Large intestine (tissue), 3 donors: Measurements from ENCODE around the gene MAPKAPK5. TPM values are rescaled to one million over a fixed set of nuclear protein-coding genes. Genes with fewer than 3 reads are reported as not detected.

Source experiments
- DNase-seq, 2 donors: peaks; one replicate each; pipeline versions ENCODE4 v3.0.0 to v3.0.0-alpha.2; 2013
- H3K27ac ChIP-seq: one replicate; pipeline ENCODE4 v1.5.1; 2013; ENCODE audit warnings: low read length
- H3K27me3 ChIP-seq: 2 replicates; pipeline ENCODE4 v1.6.1; 2013; ENCODE audit warnings: low read length; ENCODE audit not compliant: control insufficient read depth, insufficient read depth
- H3K36me3 ChIP-seq: 2 replicates; pipeline ENCODE4 v1.6.1; 2013; ENCODE audit warnings: low read length; ENCODE audit not compliant: control insufficient read depth, insufficient read depth
- H3K4me1 ChIP-seq: one replicate; pipeline ENCODE4 v1.6.1; 2013; ENCODE audit warnings: low read length; ENCODE audit not compliant: control insufficient read depth, insufficient read depth
- H3K4me3 ChIP-seq: one replicate; pipeline ENCODE4 v1.5.1; 2013; ENCODE audit warnings: low read length
- H3K9me3 ChIP-seq: one replicate; pipeline ENCODE4 v1.6.1; 2013; ENCODE audit warnings: mild to moderate bottlenecking, low read depth, low read length, moderate library complexity; ENCODE audit not compliant: control insufficient read depth
- WGBS: methylation state at CpG from one replicate; pipeline ENCODE4 v1.1.5; 2013; ENCODE audit warnings: low lambda C conversion rate; ENCODE audit not compliant: insufficient coverage; 5-methylcytosine and 5-hydroxymethylcytosine counted together
- polyA plus RNA-seq: library from polyadenylated mRNA; unstranded; fragments of 120-200 nt; gene quantifications from one replicate; pipeline ENCODE4 v1.2.1, GENCODE V29; 2013

The MAPKAPK5 gene
- polyA plus RNA-seq, 1 donor: 56.7 TPM

DNA sequence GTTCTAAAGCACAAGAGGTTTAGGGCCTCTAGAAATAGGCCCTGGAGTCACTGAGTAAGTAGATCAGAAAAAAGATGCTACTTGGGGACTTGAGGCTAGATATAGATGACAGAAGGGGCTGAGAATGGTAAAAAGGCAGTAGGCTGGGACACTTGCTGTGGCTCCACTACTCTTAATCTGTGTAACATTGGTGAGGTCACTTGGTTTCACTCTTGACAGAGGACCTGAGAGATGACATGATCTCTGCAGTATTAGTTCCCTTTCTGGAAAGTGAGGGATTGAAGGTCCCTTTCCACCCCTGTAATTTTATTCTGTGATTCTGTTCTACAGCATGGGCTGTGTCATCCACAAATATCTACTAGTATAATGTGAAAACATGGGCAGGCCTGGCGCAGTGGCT lies 39.7 kb downstream of the MAPKAPK5 start:
- Histone ChIP-seq H3K4me3 (no peak overlapping the region), H3K27ac (no peak overlapping the region), H3K27me3 (no peaks in the 10 kb centered on the region), H3K9me3 (no peaks in the 10 kb centered on the region), H3K36me3 (peaks cover 80% of the 10 kb centered on the region), H3K4me1 (no peaks in the 10 kb centered on the region)
- DNase-seq: no peak
- no CpG with 5 or more reads among the region's 1 CpG for WGBS

DNA sequence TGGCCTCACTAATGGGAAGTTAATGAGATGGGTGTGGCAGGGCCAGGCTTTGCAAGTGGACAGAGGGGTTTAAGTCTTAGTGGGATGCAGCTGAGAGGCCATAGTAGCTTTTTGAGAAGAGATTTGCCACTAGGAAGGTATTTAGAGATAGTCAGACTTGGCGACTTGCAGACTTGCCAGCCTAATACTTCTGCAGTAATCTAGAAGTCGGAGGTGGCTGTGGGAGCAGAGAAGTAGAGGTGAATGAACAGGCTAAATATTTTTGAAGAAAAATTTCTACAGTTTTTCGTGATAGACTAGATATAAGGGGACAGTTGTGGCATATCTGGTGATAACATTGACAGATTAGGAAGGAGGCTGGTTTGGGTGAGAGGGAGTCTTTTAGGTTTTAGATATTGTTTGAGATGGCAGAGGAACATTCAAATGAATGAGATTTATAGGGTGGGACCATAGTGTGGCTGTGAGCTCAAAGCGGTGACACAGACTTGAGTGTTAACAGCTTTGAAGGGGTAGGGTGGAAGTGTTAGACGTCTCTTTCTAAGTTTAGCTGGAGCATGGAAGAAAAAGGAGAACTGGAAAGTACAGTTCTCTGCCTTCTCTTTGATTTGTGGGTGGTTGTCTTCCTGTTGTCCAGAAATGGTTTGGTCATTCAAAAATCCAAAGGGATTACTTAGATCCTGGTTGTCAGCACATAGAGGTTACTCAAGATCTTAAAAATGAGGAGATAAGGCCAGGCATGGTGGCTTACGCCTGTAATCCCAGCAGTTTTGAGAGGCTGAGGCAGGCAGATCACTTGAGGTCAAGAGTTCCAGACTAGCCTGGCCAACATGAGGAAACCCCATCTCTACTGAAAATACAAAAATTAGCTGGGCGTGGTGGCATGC lies 44.9 kb downstream of the MAPKAPK5 start:
- DNase-seq: no peak
- Histone ChIP-seq H3K9me3 (no peaks in the 10 kb centered on the region), H3K36me3 (peaks cover 81% of the 10 kb centered on the region), H3K4me3 (no peak overlapping the region), H3K4me1 (no peaks in the 10 kb centered on the region), H3K27ac (no peak overlapping the region), H3K27me3 (no peaks in the 10 kb centered on the region)
- 100% methylated on average over 4 of the region's 7 CpGs for WGBS

DNA sequence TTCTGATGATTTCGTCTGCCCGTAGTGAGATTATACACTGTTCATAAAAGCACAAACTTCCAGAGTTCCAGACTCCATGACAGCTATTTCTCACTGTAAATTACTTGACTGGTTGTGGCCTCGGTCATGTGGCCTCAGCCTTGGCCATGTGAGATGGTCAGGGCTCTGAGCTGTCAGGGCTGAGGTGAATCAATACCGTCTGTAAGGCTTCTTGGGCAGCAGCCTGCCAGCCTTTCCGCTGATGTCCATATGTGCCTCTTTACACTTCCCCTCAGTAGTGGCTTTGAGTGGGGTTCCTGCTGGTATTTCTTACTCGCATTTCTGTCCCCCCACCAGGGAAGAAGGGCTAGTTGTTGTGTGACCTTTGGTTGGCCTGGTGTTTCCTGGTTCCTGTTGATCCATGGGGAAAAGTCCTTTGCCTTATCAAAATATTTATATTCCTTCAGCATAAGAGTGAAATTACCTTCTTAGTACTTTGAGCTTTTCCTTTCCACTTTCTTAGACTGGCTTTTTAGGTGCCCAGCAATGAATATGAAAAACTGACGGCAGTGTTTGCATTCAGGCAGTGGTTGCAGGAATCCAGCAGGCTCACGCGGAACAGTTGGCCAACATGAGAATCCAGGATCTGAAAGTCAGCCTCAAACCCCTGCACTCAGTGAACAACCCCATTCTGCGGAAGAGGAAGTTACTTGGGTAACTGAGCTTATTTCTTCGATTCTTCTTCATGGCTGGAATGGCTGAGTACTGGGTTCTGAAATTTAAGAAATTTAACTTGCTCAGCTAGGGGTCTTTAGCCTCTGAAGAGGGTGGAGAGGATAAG lies 46.1 kb downstream of the MAPKAPK5 start:
- Histone ChIP-seq H3K9me3 (no peaks in the 10 kb centered on the region), H3K27ac (no peak overlapping the region), H3K27me3 (no peaks in the 10 kb centered on the region), H3K4me3 (no peak overlapping the region), H3K36me3 (peaks cover 82% of the 10 kb centered on the region), H3K4me1 (no peaks in the 10 kb centered on the region)
- DNase-seq: no peak
- 100% methylated on average over 1 of the region's 11 CpGs for WGBS

DNA sequence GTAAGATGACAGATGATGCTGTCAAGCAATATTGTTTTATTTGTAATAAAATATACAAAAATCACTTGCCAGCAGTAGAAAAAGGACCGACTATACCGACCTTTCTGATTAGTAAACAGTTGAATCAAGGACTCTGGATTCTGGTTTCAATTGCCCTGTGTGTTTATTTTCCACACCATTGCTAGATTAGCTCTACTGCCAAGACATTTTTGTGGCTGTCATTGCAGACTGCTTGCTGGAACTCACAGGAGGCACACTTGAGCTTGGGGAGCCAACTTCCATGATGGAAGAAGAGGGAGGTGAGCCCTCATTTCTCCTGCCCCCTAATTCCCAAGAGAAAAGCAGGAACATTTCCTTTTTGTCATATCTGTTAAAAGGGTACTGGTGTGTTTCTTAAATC lies 51.3 kb downstream of the MAPKAPK5 start:
- H3K4me1 ChIP-seq: no peaks in the 10 kb centered on the region
- H3K4me3 ChIP-seq: no peak overlapping the region
- no peak for DNase-seq
- peaks cover 62% of the 10 kb centered on the region for H3K36me3 ChIP-seq
- no peak overlapping the region for H3K27ac ChIP-seq
- no peaks in the 10 kb centered on the region for H3K27me3 ChIP-seq
- WGBS: no CpG with 5 or more reads among the region's 2 CpGs
- no peaks in the 10 kb centered on the region for H3K9me3 ChIP-seq

DNA sequence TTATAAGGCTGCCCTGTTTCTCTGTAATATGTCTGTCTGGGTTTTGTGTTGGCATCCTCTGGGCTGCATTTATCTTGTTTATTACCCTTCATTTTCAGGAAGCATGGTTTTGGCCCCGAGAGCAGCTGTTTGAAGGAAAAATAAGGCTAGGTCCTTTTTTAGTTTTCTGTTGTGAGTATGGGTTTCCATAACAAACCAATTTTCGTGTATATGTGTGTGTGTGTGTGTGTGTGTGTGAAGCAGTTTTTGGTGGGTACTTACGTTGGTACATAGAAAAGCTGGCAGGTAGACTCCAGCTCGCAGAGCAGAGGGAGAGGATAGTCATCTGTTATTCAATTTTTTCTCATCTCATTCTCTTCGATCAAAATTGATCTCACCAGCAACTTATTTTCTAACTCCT lies 52.5 kb downstream of the MAPKAPK5 start:
- peaks cover 55% of the 10 kb centered on the region for H3K36me3 ChIP-seq
- no peaks in the 10 kb centered on the region for H3K4me1 ChIP-seq
- WGBS: no CpG with 5 or more reads among the region's 5 CpGs

DNA sequence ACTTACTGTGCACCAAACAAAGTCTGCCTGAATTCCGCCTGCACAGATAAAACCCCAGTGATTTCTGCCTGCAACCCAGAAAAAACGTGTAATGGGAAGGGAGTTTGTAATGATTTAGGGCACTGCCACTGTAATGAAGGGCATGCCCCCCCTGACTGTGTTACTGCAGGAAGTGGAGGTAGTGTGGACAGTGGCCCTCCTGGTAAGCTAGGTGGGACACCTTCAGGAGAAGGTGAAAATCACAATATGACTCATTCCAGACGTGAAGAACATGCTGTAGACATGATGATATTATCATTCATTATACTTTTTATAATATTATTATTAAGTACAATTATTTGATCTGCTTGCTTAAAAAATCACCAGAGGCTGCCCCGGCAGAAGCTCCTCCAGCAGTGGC lies 59.2 kb downstream of the MAPKAPK5 start:
- peaks cover 19% of the 10 kb centered on the region for H3K4me1 ChIP-seq
- 100% methylated on average over 1 of the region's 4 CpGs for WGBS
- no peaks in the 10 kb centered on the region for H3K27me3 ChIP-seq
- H3K36me3 ChIP-seq: peaks cover 16% of the 10 kb centered on the region
- H3K9me3 ChIP-seq: peaks cover 2% of the 10 kb centered on the region
- H3K27ac ChIP-seq: no peak overlapping the region
- no peak for DNase-seq
- H3K4me3 ChIP-seq: no peak overlapping the region

More for the DNA sequence above, 52.5 kb downstream of the MAPKAPK5 start:
- no peak overlapping the region for H3K4me3 ChIP-seq
- no peaks in the 10 kb centered on the region for H3K27me3 ChIP-seq
- no peak for DNase-seq
- no peak overlapping the region for H3K27ac ChIP-seq
- no peaks in the 10 kb centered on the region for H3K9me3 ChIP-seq

DNA sequence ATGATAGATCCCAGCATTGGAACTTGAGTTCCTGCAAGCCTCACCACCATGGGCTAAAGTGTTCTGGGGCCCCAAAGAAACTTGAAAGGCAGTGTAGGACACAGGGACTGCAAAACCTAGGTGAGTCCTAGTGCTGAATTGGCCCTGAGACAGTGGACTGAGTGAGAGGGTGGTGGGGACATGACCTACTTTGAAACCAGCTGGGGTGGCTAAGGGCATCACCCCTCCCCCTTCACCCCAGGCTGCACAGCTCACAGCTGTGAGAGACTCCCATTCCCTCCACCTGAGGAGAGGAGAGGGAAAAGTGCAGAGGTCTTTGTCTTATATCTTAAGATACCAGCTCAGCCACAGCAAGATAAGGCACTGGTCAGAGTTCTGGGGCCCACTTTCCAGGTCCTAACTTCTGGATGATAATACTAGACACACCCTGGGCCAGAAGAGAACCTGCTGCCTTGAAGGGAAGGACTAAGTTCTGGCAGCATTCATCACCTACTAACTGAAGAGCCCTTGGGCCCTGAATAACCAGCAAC lies 62.5 kb downstream of the MAPKAPK5 start:
- Histone ChIP-seq H3K9me3 (peaks cover 24% of the 10 kb centered on the region), H3K27me3 (no peaks in the 10 kb centered on the region), H3K4me3 (no peak overlapping the region), H3K27ac (peak overlapping the region; percentile 50), H3K4me1 (peaks cover 19% of the 10 kb centered on the region), H3K36me3 (peaks cover 9% of the 10 kb centered on the region)
- peak; percentile 54 to 83 for DNase-seq

DNA sequence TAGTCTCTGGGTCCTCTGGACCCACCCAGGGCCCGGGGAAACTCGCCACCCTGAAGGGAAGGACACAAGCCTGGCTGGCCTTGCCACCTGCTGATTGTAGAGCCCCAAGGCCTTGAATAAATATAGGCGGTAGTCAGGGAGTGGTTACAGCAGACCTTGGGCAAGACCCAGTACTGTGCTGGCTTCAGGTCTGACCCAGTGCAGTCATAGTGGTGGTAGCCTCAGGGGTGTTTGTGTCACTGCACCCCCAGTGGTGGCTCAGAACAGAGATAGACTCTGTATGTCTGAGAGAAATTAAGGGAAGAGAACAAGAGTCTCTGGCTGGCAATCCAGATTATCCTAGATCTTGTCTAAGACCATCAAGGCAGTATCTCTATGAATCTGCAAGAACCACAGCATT lies 63.5 kb downstream of the MAPKAPK5 start:
- Histone ChIP-seq H3K27me3 (no peaks in the 10 kb centered on the region), H3K4me1 (peaks cover 19% of the 10 kb centered on the region), H3K4me3 (no peak overlapping the region), H3K36me3 (peaks cover 3% of the 10 kb centered on the region), H3K27ac (no peak overlapping the region), H3K9me3 (peaks cover 29% of the 10 kb centered on the region)
- no peak for DNase-seq
- no CpG with 5 or more reads among the region's 3 CpGs for WGBS

DNA sequence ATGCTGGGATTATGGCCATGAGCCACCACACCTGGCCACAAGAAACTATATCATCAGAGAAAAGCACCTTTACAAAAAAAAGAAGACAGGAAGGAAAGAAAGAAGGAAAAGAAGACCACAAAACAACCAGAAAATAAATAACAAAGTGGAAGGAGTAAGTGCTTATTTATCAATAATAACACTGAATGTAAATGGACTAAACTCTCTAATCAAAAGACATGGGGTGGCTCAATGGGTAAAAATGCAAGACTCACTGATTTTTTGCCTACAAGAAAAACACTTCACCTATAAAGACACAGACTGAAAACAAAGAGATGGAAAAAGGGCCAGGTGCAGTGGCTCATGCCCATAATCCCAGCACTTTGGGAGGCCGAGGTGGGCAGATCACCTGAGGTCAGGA lies 65.7 kb downstream of the MAPKAPK5 start:
- Histone ChIP-seq H3K4me3 (no peak overlapping the region), H3K27me3 (no peaks in the 10 kb centered on the region), H3K36me3 (peaks cover 3% of the 10 kb centered on the region), H3K4me1 (peaks cover 19% of the 10 kb centered on the region), H3K27ac (no peak overlapping the region), H3K9me3 (peaks cover 29% of the 10 kb centered on the region)
- DNase-seq: no peak
- no CpG with 5 or more reads among the region's 1 CpG for WGBS

DNA sequence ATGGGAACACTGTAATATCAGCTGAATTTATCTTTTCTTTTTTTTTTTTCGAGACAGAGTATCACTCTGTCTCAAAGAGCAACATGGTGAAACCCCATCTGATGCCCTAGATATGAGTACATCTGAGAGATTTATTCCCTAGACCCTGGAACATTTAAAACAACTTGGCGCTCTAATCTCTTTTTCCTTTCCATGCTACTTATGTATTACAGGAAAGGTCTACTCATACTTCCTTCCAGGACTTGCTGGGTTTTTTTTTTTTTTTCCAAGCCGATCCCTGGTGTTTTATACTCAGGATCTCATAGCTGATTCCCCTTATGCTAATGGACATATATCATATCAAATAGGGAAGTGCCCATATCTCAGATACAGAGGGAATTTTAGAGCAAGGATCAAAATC lies 83.1 kb downstream of the MAPKAPK5 start:
- no peaks in the 10 kb centered on the region for H3K9me3 ChIP-seq
- H3K27ac ChIP-seq: no peak overlapping the region
- H3K4me1 ChIP-seq: no peaks in the 10 kb centered on the region
- no peak for DNase-seq
- no peaks in the 10 kb centered on the region for H3K36me3 ChIP-seq
- H3K27me3 ChIP-seq: no peaks in the 10 kb centered on the region
- 86% methylated on average over 1 of the region's 3 CpGs for WGBS
- no peak overlapping the region for H3K4me3 ChIP-seq
